Mesenteric fat pad (tissue), 1 donor: ENCODE data around the gene AHSP. TPM values are rescaled to one million over a fixed set of nuclear protein-coding genes. Genes with fewer than 3 reads are reported as not detected.
"Not testable (repeated sequence)": the region's sequence is repeated elsewhere in the genome, so short reads cannot be mapped to it uniquely, and the experiment has no call there.

Experiments used
- DNase-seq: peaks from one replicate; pipeline ENCODE4 v3.0.0-alpha.2; 2020; ENCODE audit warnings: low spot score
- long read RNA-seq: library from polyadenylated mRNA; unstranded; transcript quantifications from one replicate; pipeline ENCODE4 v2.0.0, GENCODE V29; 2020
- total RNA-seq: library from RNA; stranded (reverse); fragmentation: NEBNext Ultra II Directional; extraction: Animal tissue kit (Norgen Biotek cat#: 25700); gene quantifications from one replicate; pipeline ENCODE4 v1.2.1, GENCODE V29; 2021
- donor health status: DM: yes; HTN: yes; CAD: no.

AHSP gene
- not detected for total RNA-seq
- long read RNA-seq: 0 reads

DNA sequence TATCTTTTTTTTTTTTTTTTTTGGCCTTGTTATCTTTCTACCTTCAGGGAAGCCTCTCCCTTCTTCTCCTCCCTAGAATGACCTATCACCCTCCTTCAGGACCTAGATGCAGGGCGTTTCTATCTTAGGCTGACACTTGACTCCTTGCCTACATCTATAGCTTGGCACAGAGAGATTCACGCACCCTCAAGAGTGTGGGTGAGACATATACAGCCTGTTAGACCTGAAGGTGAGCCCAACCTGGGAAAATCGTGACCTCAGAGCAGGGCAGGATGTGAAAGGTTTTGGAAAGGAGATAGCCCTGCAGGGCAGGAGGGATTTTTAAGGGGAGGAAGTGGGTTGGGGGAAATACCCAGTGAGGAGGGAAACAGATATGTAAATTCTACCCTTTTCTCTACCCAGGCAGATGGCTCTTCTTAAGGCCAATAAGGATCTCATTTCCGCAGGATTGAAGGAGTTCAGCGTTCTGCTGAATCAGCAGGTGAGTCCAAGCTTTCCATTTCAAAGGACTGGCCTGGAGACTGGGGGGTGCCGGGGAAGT lies at the start of gene AHSP:
Gene AHSP (plus strand): TSS at position 167 of the 541 bp plus-strand sequence. CDS start 240 bp downstream, at position 407.
- no peak for DNase-seq

- DNase-seq: no peak
Measured at GRCh38 chr16:31478956-31479355, 48.7 kb upstream of the AHSP start.

DNA sequence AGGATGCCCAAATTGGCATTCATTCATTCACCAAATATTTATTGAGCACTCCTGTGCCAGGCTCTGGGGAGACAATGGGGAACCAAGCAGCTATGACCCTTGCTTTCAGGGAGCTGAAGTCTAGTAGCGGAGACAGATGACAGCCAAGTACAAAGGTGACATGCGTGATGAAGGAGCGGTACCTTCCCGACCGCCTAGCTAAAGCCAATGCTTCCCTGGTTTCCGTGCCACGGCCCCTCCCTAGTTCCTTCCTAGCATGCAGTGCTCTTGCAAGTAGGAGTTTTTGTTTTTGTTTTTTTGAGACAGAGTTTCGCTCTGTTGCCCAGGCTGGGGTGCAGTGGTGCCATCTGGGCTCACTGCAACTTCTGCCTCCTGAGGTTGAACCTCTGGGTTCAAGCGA lies 47.9 kb upstream of the AHSP start:
- DNase-seq: no peak

GRCh38 chr16:31480851-31481536 lies 46.7 kb upstream of the AHSP start:
- DNase-seq: no peak

DNA sequence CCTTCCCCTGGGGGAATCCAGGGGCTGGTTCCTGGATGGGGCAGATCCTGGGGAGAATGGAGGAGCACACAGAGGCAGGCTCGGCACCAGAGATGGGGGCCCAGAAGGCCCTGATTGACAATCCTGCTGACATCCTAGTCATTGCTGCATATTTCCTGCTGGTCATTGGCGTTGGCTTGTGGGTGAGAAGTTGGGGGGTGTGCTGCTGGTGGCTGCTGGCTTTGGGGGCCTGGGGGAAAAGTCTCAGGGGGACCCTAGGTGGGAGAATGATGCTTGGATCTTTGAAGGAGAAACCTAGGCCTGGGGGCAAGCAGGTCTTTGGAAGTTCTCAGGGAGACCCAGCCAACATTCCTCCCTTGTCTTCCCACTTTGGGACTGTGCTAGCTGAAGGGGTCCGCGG lies 44.6 kb upstream of the AHSP start, which contains the start of gene SLC5A2:
Gene SLC5A2 (plus strand): TSS at position 43 of the 400 bp plus-strand sequence. CDS start 14 bp downstream, at position 57.
- no peak for DNase-seq

DNA sequence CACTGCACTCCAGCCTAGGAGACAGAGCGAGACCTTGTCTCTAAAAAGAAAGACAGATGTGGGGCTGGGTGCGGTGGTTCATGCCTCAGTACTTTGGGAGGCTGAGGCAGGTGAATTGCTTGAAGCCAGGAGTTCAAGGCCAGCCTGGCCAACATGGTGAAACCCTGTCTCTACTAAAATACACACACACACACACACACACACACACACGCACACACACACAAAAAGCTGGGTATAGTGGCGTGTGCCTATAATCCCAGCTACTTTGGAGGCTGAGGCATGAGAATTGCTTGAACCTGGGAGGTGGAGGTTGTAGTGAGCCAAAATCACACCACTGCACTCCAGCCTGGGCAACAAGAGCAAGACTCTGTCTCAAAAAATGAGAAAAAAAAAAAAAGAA lies 43.7 kb upstream of the AHSP start:
- DNase-seq: not testable (repeated sequence)

DNA sequence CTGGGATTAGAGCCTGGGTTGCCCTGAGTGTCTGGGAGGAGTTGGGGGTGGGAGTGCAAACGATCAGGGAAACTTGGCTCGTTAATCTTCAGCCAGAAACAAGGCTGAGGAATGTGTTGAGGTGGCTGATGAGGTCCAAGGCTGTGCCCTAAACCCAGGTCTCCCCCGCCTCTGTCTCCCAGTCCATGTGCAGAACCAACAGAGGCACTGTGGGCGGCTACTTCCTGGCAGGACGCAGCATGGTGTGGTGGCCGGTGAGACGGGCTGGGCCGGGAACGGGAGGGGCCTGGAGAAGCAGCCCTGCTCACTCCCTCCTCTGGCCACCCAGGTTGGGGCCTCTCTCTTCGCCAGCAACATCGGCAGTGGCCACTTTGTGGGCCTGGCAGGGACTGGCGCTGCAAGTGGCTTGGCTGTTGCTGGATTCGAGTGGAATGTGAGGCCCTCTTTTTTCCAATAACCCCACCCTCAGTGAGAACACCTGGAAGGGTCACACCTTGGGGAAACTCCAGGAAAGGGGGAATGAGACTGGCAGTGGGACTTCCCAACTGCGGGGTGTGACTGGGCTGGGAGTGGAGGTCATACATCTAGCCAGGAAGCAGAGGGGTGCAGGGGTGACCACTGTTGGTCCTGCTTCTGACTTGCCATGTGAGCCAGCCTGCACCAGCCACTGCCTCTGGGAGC lies 43.1 kb upstream of the AHSP start:
- no peak for DNase-seq

- DNase-seq: no peak
Measured at GRCh38 chr16:31485571-31485970, 42.1 kb upstream of the AHSP start.

DNA sequence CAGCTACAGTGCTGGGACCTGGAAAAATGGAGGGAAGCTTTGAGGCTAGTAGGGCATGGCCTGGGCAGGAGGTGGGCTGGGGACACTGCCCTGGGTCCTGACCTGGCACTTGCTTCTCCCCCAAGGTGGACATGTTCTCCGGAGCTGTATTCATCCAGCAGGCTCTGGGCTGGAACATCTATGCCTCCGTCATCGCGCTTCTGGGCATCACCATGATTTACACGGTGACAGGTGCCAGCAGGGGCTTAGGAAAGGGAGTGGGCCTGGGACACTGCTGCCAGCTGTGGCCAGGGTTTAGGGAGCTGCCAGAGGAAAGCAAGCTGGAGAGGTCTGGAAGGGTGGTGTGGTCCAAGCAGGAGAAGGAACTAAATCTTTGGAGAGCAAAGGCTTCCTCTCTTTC lies 41.7 kb upstream of the AHSP start:
- DNase-seq: no peak

GRCh38 chr16:31487071-31487719 lies 40.5 kb upstream of the AHSP start:
- no peak for DNase-seq

GRCh38 chr16:31487720-31488467 lies 39.8 kb upstream of the AHSP start:
- DNase-seq: no peak

GRCh38 chr16:31488468-31489297 lies 39.0 kb upstream of the AHSP start:
- DNase-seq: no peak

GRCh38 chr16:31489298-31489564 lies 38.5 kb upstream of the AHSP start:
- no peak for DNase-seq

DNA sequence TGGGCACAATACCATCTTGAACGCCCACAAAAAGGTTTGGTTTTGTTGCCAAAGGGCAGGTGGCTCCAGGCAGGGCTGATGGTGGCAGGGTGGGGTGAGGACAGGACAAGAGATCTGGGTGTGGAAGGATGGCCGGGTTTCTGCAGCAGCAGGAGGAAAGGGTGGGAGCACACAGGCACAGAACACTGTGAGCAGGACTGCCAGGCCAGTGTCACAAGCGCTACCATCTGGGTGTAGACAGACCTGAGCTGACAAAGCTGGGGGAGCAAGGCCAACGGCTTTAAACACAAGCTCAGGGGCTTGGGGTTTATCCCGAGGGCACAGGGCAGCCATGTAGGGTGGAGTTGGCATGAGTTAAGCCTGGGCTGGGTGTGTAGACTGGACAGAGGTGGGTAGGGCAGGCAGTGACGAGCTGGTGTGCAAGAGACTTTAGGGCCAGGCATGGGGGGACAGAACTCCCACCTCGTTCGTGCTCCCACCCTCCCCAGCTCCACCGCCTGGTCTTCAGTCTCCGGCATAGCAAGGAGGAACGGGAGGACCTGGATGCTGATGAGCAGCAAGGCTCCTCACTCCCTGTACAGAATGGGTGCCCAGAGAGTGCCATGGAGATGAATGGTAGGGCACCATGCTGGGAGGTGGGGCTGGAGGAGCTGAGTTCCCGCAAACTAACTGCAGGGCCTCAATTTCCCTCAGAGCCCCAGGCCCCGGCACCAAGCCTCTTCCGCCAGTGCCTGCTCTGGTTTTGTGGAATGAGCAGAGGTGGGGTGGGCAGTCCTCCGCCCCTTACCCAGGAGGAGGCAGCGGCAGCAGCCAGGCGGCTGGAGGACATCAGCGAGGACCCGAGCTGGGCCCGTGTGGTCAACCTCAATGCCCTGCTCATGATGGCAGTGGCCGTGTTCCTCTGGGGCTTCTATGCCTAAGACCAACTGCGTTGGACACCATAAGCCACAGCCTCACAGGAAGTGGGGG lies 37.8 kb upstream of the AHSP start:
- no peak for DNase-seq

GRCh38 chr16:31491778-31492418 lies 35.8 kb upstream of the AHSP start:
- no peak for DNase-seq

GRCh38 chr16:31493506-31494125 lies 34.1 kb upstream of the AHSP start:
- DNase-seq: no peak

DNA sequence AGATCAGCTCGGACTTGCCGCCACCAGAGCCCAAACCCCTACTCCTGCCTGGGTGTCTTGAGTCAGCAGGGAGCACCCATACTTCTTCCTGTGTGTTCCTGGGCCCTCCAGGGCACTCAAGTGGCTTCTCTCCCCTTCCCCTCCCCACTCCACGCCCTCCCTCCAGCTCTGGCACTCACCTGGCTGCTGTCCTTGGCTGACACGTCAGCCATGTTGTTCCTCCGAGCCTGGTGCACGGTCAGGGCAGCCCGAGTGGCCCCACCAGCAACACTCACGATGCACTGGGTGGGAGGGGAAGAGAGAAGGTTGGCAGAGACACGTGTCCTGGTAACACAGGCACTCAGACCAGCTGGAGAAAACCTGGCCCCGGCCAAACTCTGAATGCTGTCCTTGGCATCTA lies 31.0 kb upstream of the AHSP start:
- DNase-seq: no peak

DNA sequence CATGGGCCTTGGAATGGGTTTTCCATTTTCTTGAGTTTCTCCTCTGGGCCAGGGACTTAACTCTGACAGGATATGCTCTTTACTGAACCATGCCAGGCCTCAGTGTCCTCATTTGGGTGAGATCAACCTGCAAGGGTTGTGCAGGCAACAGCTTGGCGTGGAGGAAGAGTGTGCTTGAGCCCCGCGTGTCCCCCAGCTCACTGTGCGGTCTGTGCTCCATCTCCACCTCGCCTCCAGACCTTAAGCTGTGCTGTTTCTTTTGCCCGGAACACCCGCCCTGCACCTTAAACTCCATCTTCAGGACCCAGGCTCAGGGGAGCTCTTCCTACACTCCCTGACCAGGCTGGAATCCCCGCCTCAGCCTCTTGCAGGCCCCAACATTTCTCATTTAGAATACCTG lies 29.2 kb upstream of the AHSP start:
- DNase-seq: no peak

GRCh38 chr16:31499928-31500327 lies 27.8 kb upstream of the AHSP start:
- DNase-seq: no peak
